Neural cell (in vitro differentiated cells): ENCODE data around the gene CNOT11. TPM values are rescaled to one million over a fixed set of nuclear protein-coding genes. Genes with fewer than 3 reads are reported as not detected.

Experiments
- H2AFZ ChIP-seq: fragments of 200-600, 300-800 bp; sonication (generic), shearing (Covaris generic); 2 replicates; pipeline ENCODE4 v1.6.0; 2014; ENCODE audit warnings: low read depth, mild to moderate bottlenecking, antibody characterized with exemption, low read length, moderate library complexity
- H3F3A ChIP-seq: fragments of 200-600 bp; shearing (Covaris generic); 2 replicates; pipeline ENCODE4 v1.6.1; 2016; ENCODE audit warnings: mild to moderate bottlenecking, moderate library complexity, mixed read lengths, antibody characterized with exemption, low read length; ENCODE audit not compliant: insufficient read depth, poor library complexity, severe bottlenecking
- H3K27ac ChIP-seq: fragments of 200-600, 300-800 bp; sonication (generic), shearing (Covaris generic); 2 replicates; pipeline ENCODE4 v1.5.1; 2014; ENCODE audit warnings: mild to moderate bottlenecking, low read length, moderate library complexity
- H3K27me3 ChIP-seq: fragments of 300-800, 200-600 bp; sonication (generic), shearing (Covaris generic); 2 replicates; pipeline ENCODE4 v1.6.0; 2014; ENCODE audit warnings: mild to moderate bottlenecking, low read depth, low read length, moderate library complexity; ENCODE audit not compliant: insufficient read depth
- H3K36me3 ChIP-seq: fragments of 300-800, 200-600 bp; sonication (generic), shearing (Covaris generic); 2 replicates; pipeline ENCODE4 v1.5.1; 2014; ENCODE audit warnings: mild to moderate bottlenecking, antibody characterized with exemption, low read length, moderate library complexity; ENCODE audit not compliant: insufficient read depth
- H3K4me2 ChIP-seq: fragments of 300-800, 200-600 bp; sonication (generic), shearing (Covaris generic); 2 replicates; pipeline ENCODE4 v1.6.0; 2014; ENCODE audit warnings: mild to moderate bottlenecking, low read length
- H3K4me3 ChIP-seq: fragments of 300-800, 200-600 bp; sonication (generic), shearing (Covaris generic); 2 replicates; pipeline ENCODE4 v1.5.1; 2014; ENCODE audit warnings: mild to moderate bottlenecking, low read length, moderate library complexity
- H3K79me2 ChIP-seq: fragments of 200-600 bp; shearing (Covaris generic); replicated peaks from 2 replicates; pipeline ENCODE4 v1.6.0; 2014; ENCODE audit warnings: mild to moderate bottlenecking, low read length, moderate library complexity; ENCODE audit not compliant: insufficient read depth
- H3K9ac ChIP-seq: fragments of 300-800, 200-600 bp; sonication (generic), shearing (Covaris generic); 2 replicates; pipeline ENCODE4 v1.6.1; 2016; ENCODE audit warnings: mild to moderate bottlenecking, low read length, mixed read lengths
- H3K9me2 ChIP-seq: fragments of 200-600 bp; shearing (Covaris generic); 2 replicates; pipeline ENCODE4 v1.6.1; 2016; ENCODE audit warnings: mild to moderate bottlenecking, low read length, mixed read lengths; ENCODE audit not compliant: insufficient read depth
- H3K9me3 ChIP-seq: fragments of 200-600, 300-800 bp; sonication (generic), shearing (Covaris generic); 2 replicates; pipeline ENCODE4 v1.6.1; 2016; ENCODE audit warnings: mild to moderate bottlenecking, mixed run types, low read length, moderate library complexity, mixed read lengths
- H4K20me1 ChIP-seq: fragments of 200-600 bp; shearing (Covaris generic); 2 replicates; pipeline ENCODE4 v1.6.1; 2016; ENCODE audit warnings: mild to moderate bottlenecking, mixed run types; ENCODE audit not compliant: insufficient read depth
- CTCF ChIP-seq: fragments of 450-650 bp; IDR thresholded peaks from 2 replicates; pipeline ENCODE4 v1.5.1; 2014; ENCODE audit warnings: antibody characterized with exemption, mild to moderate bottlenecking, moderate library complexity; ENCODE audit not compliant: poor library complexity, severe bottlenecking
- EP300 ChIP-seq: fragments of 450-650 bp; conservative IDR thresholded peaks from 2 replicates; pipeline ENCODE4 v1.6.1; 2014; ENCODE audit warnings: antibody characterized with exemption, mild to moderate bottlenecking, moderate library complexity; ENCODE audit not compliant: poor library complexity, severe bottlenecking
- EZH2 ChIP-seq: fragments of 200-600, 300-800 bp; shearing (Covaris generic), sonication (generic); IDR thresholded peaks from 2 replicates; pipeline ENCODE4 v1.6.1; 2014; ENCODE audit warnings: antibody characterized with exemption, low read length, borderline replicate concordance, mild to moderate bottlenecking; ENCODE audit not compliant: insufficient read depth, poor library complexity, severe bottlenecking
- MXI1 ChIP-seq: fragments of 450-650 bp; conservative IDR thresholded peaks from 2 replicates; pipeline ENCODE4 v1.6.1; 2014; ENCODE audit warnings: antibody characterized with exemption, mild to moderate bottlenecking; ENCODE audit not compliant: poor library complexity, severe bottlenecking
- POLR2AphosphoS5 ChIP-seq: IDR thresholded peaks from 2 replicates; pipeline ENCODE4 v1.6.1; 2012
- RAD21 ChIP-seq: fragments of 450-650 bp; conservative IDR thresholded peaks from 2 replicates; pipeline ENCODE4 v1.6.1; 2014; ENCODE audit warnings: antibody characterized with exemption, mild to moderate bottlenecking, moderate library complexity
- REST ChIP-seq: IDR thresholded peaks from 2 replicates; pipeline ENCODE4 v1.6.1; 2012; ENCODE audit warnings: borderline replicate concordance
- SMC3 ChIP-seq: fragments of 450-650 bp; conservative IDR thresholded peaks from 2 replicates; pipeline ENCODE4 v1.6.1; 2014; ENCODE audit warnings: antibody characterized with exemption, mild to moderate bottlenecking, moderate library complexity; ENCODE audit not compliant: poor library complexity
- TAF1 ChIP-seq: IDR thresholded peaks from 2 replicates; pipeline ENCODE4 v1.6.1; 2012; ENCODE audit warnings: low read depth
- polyA plus RNA-seq: library from polyadenylated mRNA; depleted of rRNA; stranded (reverse); fragments of >200 nt; gene quantifications from 2 replicates; pipeline ENCODE4 v1.2.3, GENCODE V29; 2014

CNOT11 gene
- polyA plus RNA-seq, 1 donor from 2014 or later = 35.2 TPM

- peak overlapping the region; percentile 93 for H3K4me3 ChIP-seq
- TF ChIP-seq CTCF (no peak), TAF1 (no peak), POLR2AphosphoS5 (no peak), SMC3 (no peak), EP300 (no peak), EZH2 (no peak), REST (no peak), RAD21 (no peak), MXI1 (no peak)
- H3K36me3 ChIP-seq = no peaks in the 10 kb centered on the region
- H3K9me3 ChIP-seq = no peaks in the 10 kb centered on the region
- no peaks in the 10 kb centered on the region for H4K20me1 ChIP-seq
- no peaks in the 10 kb centered on the region for H3K27me3 ChIP-seq
- peak overlapping the region; percentile 78 for H3K9ac ChIP-seq
- no peaks in the 10 kb centered on the region for H3K9me2 ChIP-seq
- H3F3A ChIP-seq = no peaks in the 10 kb centered on the region
- H3K79me2 ChIP-seq = peaks cover 26% of the 10 kb centered on the region
- peak overlapping the region; percentile 52 for H3K27ac ChIP-seq
- peak overlapping the region; percentile 85 for H2AFZ ChIP-seq
- peak overlapping the region; percentile 78 for H3K4me2 ChIP-seq
These were observed 55.3 kb downstream of the CNOT11 start for GRCh38 chr2:101307950-101308431.

- Histone ChIP-seq H3K9ac (peak within 1 kb of the TSS; percentile 78), H3K9me2 (no peaks in the 10 kb centered on the region), H3K4me2 (peak within 1 kb of the TSS; percentile 93), H3K36me3 (no peaks in the 10 kb centered on the region), H2AFZ (peak within 1 kb of the TSS; percentile 85), H3F3A (no peaks in the 10 kb centered on the region), H3K9me3 (no peaks in the 10 kb centered on the region), H4K20me1 (no peaks in the 10 kb centered on the region), H3K79me2 (peaks cover 26% of the 10 kb centered on the region), H3K27ac (peak within 1 kb of the TSS; percentile 52), H3K4me3 (peak within 1 kb of the TSS; percentile 93), H3K27me3 (no peaks in the 10 kb centered on the region)
- TF ChIP-seq REST = no peak
- peak; percentile 22 for TF ChIP-seq SMC3
- no peak for TF ChIP-seq RAD21
- TF ChIP-seq EZH2 = no peak
- peak; percentile 69 for TF ChIP-seq MXI1
- no peak for TF ChIP-seq TAF1
- no peak for TF ChIP-seq EP300
- peak; percentile 85 for TF ChIP-seq POLR2AphosphoS5
- peak; percentile 33 for TF ChIP-seq CTCF
These were observed 55.9 kb downstream of the CNOT11 start, which contains the start of gene RNF149 for GRCh38 chr2:101308432-101309210. Gene RNF149 (minus strand): TSS chr2:101308701. CDS start chr2:101308588, 113 bp downstream.
